HG03095 (cell line): ENCODE data around the gene FKBP10.
"Not testable (repeated sequence)": the region's sequence is repeated elsewhere in the genome, so short reads cannot be mapped to it uniquely, and the experiment has no call there.

Experiments
- ATAC-seq: cut with Tn5 transposase; IDR thresholded peaks from one replicate; pipeline ENCODE4 v1.9.1; 2021; ENCODE audit warnings: moderate library complexity; ENCODE audit not compliant: unreplicated experiment

Gene FKBP10, protein sequence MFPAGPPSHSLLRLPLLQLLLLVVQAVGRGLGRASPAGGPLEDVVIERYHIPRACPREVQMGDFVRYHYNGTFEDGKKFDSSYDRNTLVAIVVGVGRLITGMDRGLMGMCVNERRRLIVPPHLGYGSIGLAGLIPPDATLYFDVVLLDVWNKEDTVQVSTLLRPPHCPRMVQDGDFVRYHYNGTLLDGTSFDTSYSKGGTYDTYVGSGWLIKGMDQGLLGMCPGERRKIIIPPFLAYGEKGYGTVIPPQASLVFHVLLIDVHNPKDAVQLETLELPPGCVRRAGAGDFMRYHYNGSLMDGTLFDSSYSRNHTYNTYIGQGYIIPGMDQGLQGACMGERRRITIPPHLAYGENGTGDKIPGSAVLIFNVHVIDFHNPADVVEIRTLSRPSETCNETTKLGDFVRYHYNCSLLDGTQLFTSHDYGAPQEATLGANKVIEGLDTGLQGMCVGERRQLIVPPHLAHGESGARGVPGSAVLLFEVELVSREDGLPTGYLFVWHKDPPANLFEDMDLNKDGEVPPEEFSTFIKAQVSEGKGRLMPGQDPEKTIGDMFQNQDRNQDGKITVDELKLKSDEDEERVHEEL

DNA sequence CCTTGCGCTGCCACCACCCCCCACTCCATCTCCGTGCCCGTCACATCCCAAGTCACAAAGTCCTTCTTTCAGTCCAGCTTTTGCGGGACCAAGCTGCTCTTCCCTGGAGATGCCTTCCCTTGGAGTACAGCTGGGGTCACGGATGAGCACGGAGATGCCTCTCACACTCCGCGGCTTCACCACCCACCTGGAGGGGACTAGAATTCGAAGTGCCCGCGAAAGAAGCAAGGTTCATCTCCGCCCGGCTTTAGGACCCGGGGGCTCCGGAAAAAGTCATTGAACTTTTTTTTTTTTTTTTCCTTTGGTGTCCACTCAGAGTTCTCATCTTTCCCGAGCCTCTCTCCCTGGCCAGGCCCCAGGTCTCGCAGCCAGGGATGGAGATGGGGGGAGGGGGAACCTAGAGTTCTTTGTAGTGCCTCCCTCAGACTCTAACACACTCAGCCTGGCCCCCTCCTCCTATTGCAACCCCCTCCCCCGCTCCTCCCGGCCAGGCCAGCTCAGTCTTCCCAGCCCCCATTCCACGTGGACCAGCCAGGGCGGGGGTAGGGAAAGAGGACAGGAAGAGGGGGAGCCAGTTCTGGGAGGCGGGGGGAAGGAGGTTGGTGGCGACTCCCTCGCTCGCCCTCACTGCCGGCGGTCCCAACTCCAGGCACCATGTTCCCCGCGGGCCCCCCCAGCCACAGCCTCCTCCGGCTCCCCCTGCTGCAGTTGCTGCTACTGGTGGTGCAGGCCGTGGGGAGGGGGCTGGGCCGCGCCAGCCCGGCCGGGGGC, at the start of gene FKBP10:
FKBP10 (plus strand) TSS at position 624 of the 771 bp plus-strand sequence; CDS start at position 655, 31 bp downstream.
- no peak for ATAC-seq

DNA sequence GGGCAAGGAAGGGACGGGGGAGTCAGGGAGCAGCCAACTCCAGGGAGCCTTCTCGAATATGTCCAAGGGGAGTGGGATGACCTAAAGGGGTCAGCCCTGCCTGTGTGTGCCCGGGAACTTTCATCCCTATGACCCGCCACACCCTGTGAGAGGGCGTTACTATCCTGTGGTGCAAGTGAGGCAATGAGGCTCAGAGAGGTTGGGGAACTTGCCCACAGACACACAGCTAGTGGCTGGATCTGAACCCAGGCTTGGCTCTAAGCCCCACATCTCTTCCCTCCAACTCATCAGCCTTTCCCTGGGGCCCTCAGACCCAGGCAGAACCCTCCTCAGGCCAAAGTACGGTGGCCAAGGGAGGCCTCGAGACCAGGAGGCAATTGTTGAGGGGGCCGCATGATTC, 49.5 kb upstream of the FKBP10 start:
- no peak for ATAC-seq

DNA sequence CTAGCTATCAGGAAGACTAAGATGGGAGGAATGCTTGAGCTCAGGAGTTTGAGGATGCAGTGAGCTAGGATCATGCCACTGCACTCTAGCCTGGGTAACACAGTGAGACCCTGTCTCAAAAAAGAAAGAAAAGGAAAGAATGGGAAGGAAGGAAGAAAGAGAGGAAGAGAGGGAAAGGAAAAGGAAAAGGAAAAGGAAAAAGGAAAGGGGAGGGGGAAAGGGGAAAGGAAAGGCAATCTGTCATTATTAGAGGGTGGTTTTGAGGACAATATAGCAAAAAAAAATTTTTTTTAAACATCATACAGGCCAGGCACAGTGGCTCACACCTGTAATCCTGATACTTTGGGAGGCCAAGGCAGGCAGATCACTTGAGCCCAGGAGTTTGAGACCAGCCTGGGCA, 46.7 kb upstream of the FKBP10 start:
- ATAC-seq: no peak

DNA sequence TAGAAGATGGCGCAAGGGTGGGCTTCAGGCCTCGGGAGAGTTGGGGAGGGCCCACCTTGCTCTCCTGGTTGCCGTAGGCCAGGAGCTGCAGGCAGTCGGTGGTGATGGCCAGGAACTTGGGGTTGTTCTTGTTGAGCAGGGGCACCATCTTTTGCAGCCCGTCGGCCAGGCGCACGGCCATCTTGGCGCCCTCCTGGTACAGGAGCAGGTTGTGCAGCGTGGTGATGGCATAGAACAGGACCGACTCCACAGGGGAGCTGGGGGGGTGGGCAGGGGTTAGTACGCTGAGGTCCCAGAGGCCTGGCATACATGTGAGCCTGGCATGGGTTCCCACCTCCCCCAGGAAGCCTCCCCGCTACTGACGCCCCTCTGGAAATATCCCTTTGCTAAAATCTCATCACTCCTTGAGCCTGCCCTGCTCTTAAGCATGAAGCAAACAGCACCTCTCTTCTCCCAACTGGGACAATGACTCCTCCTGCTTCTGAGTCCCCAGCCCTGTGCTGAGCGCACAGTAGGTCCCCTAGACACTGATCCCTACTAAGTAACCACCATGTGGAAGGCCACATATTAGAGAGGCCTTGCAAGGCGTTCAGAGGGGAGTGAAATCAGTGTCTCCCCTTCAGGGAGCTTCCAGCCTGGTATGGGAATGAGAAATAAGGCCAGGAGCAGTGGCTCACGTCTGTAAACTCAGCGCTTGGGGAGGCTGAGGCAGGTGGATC, 45.3 kb upstream of the FKBP10 start:
- no peak for ATAC-seq

DNA sequence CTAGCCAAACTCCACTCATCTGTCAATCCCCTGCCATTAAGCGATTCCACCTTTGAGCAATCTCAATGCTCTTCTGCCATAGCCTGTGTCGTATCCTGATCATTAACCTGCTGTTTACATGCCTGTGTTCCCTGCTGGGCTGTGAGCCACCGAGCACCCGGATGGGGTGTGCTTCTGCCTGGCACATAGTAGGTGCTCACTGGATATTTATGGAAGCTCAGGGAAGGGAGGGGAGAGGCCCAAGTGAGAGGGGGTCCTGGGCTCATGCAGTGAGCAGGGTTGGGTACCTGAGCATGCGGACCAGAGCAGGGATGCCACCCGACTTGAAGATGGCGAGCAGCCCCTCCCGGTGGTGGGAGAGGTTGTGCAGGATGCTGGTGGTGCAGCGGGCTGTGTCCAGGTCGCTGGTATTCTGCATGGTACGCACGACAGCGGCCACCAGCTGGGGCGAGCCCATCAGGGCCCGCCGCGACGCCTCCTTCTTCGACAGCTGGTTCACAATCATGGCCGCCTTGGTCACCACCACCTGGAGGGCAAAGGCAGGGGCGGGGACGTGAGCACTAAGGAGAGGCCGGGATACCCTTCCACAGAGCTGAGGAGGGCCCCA, 44.0 kb upstream of the FKBP10 start:
- no peak for ATAC-seq

DNA sequence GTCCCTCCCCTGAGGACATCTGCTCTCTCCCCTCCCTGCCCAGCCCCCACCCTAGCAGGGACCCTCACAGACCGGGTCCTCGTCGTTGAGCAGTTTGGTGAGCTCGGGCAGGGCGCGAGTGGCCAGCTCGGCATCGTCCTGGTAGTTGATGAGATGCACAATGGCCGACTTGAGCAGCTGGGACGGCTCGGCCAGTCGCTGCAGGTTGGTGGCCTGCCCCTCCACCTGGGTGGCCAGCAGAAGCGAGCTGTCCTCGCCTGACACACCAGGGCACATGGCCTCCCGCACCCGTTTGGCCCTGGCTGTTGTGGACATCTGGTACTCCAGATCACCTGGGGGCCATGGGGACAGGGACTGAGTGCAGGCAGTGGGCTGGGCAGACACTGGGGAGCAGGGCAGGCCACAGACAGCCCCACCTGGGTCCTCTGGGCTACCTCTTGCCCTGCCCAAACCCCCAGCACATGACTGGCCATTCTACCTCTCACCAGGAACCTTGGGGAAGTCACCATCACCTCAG, 43.4 kb upstream of the FKBP10 start:
- no peak for ATAC-seq

DNA sequence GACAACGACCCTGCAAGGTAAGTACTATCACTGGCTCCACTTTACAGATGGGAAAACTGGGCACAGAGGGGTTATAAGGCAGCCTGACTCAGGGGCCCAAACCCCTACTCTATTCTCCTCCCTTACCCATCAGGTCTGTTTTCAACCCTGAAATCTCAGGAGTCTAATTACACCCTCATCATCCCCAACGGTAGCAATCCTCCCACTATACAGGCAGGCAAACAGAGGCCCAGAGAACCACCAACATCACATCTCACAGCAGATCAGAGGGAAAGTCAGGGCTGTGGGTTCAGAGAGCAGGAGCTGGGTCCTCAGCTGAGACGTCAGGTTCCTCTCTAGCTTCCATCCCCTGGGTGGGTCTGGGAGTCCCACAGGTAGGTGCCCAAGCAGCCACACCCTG, 42.8 kb upstream of the FKBP10 start:
- ATAC-seq: no peak

DNA sequence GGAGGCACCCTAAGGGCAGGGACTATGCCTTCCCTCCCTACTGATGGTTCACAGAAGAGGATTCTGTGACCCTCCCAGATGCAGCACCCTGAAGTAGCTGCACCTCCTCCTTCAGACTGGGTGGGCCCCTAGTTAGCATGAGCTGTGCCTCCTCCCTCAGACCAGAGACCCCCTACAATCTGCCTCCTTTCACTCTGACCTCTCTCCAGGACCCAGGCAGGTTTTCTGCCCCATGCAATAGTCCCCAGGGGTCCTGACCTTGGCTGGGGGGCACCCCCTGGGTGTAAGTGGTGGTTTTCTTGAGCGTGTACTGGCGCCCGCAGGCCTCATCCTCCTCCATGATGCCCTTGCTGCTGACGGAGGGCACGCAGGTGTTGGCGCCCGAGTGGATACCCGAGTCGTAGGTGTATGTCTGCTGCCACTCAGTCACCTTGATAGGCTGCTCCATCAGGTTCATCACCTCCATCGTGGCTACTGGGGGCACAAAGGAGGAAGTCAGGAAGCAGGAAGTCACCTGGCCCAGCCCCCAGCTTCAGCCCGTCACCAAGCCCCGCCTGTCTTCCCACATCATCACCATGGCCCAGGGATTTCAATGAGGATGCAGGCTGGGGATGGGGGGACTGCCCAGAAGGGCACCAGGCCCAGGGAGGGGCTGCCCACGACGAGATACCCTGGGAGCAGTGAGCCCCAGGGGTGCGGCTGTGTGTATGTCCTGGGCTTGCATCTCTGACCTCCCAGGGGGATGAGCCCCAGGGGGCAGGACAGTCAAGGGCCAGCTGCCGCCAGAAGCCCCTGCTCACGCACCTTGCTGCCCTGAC, 41.2 kb upstream of the FKBP10 start:
- ATAC-seq: no peak

DNA sequence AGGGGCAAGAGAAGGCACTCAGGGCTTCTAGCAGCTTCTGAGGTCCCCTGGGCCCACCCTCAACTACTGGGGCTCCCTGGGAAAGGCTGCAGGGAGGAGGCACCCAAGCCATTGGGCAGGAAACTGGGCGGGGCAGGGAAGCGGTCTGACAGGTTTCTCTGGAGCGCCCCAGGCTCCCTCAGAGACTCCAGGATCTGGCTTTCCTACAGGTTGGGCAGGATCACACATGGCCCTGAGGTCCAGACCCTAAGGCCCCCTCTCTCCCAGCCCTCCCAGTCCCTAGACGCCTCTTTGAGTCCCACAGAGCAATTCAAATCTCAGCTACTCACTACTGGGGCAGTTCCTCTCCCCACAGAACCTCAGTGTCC, 40.6 kb upstream of the FKBP10 start:
- no peak for ATAC-seq

DNA sequence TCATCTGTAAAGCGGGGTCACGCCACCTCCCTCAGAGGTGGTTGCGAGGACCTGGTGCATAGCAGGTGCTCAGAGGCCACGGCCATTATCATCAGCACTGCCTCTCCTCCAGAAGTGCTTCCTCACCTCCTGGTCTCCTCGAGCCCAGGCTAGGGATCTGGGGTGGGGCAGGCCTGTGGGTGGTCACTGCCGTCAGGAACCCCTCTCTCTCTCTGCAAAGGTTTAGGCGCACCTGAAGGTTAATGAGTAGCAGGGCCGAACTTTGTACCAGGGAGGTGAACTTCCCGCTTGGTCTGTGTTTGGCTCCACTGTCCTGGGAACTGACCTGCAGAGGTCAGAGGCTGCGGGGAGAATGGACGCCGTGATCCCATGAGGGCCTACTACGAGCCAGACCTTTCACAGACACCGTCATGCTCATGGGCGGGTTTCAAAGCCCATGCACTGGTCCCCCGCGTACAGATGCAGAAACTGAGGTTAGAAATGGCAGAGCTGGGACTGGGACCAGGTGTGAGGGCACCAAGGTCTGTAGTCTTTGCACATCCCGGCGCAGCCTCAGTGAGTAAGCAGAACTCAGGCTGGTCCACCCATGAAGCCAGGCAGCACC, 40.1 kb upstream of the FKBP10 start:
- no peak for ATAC-seq

DNA sequence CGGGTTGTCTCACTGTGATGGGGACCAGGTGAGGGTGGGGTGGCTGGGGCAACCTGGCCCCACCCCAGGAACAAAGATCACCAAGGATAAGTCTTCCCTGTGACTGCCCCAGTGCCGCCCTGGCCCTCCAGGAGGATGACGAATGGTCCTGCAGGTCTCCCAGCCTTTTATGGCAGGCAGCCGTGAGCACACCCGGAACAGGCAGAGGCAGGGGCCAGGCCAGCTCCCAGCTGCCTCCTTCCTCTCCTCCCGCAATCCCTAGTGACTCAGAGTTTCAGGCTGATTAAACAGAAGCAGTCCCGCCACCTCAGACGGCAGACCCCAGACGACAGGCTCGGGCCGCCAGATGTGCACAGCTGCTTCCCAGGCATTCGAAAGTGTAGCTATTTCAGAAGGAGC, 39.6 kb upstream of the FKBP10 start:
- no peak for ATAC-seq

DNA sequence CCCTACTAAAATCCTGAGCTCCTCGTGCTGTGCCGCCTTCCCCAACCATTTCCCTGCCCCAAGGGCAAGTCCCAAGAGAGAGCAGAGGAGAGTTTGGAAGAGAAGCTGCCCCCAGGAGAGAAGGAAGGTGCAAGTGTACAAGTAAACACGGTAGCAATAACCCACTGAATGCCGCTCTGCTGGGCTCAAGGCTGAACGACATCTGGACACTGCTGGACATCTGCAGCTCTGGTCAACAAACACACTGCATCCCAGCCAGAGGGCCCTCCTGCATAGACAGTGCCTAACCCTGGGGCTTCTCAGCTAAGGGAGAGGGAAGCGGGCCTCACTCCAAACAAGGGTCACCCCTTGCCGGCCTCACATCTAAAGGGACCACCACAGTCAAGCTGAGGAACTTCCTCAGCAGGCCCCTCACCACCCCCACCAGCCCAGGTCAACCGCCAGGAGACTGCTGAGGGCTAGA, 39.0 kb upstream of the FKBP10 start:
- ATAC-seq: no peak

DNA sequence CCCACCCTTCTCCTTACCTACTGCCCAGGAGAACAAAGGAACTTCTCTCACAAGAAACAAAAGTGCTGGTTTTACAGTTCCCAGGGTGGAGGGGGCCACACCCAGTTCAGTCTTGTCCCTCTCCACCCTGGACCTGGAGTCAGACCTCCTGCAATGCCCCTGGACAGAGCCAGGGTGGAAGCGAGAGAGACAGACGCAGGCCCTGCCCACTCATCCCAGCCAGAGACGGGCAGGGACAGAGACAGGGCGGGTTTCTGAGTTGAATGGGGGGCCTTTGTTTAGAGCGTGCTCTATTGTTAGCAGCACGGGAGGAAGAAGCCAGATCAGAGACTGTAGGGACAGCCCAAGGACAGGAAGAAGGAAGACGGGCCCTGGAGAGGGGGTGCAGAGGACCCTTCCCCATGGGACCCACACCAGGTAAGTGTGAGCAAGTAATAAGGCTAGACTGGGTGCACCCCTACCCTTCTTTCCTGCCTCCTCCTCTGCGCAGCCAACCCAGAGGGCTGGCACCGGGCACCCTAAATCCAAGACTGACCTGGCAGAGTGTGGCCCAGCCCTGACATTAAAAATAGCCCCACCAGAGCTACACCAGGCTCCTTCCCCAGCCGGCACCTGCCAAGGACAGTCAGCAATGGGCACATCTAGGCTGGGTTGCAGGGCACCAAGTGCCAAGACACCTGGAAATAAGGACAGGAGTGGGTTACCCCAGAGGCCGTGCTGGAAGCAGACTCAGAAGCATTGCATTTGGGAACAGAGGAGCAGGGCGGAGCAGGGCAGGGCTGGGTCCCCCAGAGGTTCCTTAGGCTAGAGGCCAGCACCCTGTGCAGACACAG, 37.2 kb upstream of the FKBP10 start:
- ATAC-seq: no peak

DNA sequence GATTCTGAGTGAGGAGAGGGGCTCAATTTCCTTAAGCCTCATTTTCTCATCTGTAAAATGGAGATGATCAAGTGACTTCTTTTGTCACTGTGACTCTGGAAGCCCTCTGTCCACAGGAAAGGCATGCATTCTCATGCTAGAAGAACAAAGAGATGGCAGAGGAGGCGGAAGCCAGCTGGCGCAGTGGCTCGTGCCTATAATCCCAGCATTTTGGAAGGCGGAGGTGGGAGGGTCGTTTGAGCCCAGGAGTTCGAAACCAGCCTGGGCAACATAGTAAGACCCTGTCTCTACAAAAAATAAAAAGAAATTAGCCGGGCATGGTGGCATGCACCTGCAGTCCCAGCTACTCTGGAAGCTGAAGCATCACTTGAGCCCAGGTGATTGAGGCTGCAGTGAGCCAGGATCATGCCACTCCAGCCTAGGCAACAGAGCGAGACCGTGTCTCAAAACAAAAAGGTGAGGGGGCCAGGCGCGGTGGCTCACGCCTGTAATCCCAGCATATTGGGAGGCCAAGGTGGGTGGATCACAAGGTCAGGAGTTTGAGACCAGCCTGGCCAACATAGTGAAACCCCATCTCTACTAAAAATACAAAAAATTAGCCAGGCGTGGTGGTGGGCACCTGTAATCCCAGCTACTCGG, 36.4 kb upstream of the FKBP10 start:
- not testable (repeated sequence) for ATAC-seq

DNA sequence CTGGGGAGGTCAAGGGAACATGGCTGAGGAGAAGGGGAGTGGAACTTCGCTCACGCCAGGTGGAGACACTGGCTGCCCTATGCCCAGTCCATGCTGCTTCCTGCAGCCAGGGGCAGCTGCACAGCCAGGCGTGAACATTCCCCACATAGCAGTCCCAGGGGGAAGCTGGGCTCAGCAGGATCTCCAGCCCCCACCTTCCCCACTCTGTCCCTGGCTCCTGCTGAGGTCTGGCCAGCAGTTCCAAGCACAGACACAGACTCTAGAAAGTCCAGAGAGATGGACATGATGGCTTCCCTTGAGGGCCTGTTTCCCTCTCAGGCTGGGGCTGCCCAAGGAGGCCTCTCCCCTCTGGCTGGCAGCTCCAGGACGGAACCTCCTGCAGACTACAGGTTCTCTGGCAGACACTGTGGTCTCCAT, 35.6 kb upstream of the FKBP10 start:
- ATAC-seq: no peak

DNA sequence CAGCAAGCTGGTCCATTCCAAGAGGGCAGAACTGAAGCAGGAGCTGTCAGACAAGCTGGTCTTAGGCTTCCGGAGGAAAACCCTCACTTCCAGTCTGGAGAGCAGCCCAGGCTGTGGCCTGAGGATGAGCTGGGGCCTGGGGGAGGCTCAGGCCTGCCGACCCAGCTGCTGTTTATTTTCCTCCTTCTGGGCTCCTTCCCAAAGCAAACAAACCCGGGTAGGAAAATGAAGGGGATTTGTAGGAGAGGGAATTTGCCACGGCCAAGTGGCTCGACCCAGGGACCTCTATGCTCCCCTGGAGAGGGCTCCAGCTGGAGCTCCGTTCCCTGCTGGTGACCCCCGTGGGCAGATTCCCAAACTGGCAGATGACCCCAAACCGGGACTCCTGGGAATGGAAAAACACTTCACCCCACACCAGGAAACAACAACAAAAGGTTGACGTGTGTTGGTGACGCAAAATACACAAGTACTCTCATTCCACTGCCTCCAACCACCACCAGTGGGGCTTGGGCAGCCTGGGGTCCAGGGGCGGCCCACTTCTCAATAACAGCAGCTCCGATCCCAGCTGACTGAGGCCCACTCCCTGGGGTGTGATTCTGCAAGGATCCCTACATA, 35.1 kb upstream of the FKBP10 start:
- no peak for ATAC-seq

DNA sequence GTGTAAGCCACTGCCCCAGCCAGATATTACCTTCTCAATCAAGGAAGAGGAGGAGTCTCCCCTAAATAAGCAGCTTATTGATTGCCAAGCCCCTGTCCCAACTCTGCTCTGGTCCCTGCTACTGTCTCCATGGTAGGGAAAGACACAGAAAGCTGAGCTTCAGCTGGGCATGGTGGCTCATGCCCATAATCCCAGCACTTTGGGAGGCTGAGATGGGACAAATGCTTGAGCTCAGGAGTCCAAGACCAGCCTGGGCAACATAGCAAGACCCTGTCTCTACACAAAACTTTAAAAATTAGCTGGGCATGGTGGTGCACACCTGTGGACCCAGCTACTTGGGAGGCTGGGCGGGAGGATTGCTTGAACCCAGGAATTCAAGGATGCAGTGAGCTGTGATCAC, 32.9 kb upstream of the FKBP10 start:
- no peak for ATAC-seq
